ENCODE results near the gene OR10AG1. TPM values are rescaled to one million over a fixed set of nuclear protein-coding genes. Genes with fewer than 3 reads are reported as not detected.

OR10AG1 gene
- total RNA-seq, 4 donors from 2014 or later, result not detected

DNA sequence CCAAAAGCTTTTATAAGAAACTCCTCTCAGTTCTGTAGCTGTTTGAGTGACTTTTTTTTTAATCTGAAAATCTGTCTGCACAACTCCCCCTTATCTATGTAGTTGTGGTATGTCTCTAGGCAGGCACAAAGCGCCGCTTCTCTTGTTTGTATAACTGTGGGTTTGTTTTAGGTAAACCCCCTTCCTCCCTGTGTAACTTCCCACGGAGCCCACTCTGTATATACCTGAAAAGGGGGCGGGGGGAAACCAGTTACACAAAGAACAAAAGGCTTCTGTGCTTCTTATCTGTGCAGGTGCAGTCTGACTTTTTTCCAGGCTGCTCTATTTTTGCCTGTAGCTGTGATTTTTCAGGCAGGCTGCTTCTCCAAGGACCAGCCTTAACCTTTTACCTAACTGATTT, 13.2 kb downstream of the OR10AG1 start:
- TF ChIP-seq, protein P1, sequence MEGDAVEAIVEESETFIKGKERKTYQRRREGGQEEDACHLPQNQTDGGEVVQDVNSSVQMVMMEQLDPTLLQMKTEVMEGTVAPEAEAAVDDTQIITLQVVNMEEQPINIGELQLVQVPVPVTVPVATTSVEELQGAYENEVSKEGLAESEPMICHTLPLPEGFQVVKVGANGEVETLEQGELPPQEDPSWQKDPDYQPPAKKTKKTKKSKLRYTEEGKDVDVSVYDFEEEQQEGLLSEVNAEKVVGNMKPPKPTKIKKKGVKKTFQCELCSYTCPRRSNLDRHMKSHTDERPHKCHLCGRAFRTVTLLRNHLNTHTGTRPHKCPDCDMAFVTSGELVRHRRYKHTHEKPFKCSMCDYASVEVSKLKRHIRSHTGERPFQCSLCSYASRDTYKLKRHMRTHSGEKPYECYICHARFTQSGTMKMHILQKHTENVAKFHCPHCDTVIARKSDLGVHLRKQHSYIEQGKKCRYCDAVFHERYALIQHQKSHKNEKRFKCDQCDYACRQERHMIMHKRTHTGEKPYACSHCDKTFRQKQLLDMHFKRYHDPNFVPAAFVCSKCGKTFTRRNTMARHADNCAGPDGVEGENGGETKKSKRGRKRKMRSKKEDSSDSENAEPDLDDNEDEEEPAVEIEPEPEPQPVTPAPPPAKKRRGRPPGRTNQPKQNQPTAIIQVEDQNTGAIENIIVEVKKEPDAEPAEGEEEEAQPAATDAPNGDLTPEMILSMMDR (IDR thresholded peaks at IDR 0.05; ENCODE audit: low read depth), result no peak

DNA sequence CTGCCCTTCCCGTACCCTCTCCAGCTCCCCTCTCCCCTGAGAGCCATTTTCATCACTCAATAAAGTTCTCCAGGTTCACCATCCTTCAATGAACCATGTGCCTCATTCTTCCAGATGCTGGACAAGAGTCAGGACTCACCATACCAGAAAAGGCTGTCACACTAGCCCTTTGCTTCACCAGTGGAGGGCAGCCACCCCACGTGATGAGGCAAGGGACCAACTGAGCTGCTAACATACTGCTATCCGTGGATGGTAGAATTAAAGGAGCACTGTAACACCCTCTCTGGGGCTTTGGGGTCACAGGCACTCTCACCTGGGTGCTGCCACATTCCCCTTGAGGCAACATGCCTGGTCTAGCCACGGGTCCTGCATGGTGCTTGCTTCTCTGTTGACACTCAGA, 20.4 kb downstream of the OR10AG1 start:
- TF ChIP-seq, protein P1 (IDR thresholded peaks at IDR 0.05; ENCODE audit: low read depth), result no peak

DNA sequence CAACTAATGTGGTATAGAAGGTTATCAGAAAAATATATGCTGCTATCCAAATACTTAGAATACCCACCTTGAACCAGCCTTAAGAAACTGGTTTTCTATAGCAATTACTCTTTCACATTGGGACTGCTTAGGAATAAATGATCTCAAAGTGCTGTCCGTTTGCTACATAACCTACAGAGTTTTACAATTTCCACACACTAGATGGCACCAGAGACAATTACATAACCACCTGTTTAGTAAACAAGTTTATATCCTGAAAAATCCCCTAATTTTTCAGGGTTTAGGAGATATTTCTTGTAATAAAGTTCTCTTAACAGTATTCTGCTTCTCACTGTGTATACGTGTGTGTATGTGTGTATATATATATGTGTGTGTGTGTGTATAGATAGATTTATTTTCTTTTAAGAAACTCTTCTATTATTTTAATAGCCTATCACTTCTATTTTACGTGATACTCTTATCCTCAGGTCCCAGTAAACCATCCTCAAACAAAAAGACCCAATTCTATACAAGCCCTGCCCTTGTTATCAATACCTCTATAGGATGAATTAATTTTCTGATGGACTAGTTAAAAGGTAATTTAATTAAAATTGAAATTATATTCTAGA, 26.9 kb downstream of the OR10AG1 start:
- TF ChIP-seq, protein P1 (IDR thresholded peaks at IDR 0.05; ENCODE audit: low read depth), result no peak

DNA sequence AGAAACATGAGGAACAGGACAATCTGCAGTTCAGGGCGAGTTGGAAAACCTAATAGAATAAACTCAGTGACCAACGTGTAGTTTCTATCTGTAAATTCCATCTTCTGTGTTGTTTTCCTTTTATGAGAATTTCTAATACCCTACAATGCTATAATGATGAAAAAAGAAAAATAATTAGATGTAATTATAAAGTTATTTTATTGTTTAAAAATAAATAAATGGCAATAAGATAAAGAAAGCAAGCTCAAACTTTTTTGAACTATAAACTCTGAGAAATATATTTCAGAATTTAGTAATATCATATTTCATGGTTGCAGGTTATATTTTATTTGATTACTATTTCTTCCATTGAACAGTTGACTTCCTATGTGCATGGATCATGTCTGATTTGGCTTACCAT, 33.4 kb downstream of the OR10AG1 start, which contains the start of gene OR5I1:
TSS of gene OR5I1 (minus strand) at position 101 of the 400 bp plus-strand sequence. CDS start at position 101, 0 bp downstream.
- TF ChIP-seq, protein P1 (IDR thresholded peaks at IDR 0.05; ENCODE audit: low read depth), result no peak

DNA sequence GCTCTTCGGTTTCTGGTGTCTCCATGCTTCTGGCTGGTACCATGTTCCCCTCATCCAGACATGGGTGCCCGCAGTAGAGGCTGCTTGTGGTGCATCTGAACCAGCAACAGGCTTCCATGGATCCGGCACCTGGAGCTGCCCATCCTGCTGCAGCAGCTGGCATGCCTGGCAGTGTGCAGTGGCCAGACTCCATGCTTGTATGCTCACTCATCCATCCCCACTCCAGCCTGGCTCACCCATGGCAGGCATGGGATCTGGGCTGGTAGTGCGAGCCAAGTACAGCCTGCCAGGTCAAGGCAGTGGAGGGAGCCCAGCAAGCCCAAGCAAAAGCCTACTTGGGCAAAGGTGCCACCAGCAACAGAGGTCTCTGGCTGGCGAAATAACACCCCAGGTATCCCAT, 49.2 kb downstream of the OR10AG1 start:
- TF ChIP-seq, protein P1 (IDR thresholded peaks at IDR 0.05; ENCODE audit: low read depth), result no peak

Other genes starting within 250 kb of the OR10AG1 start
- gene OR5D13, start 196.5 kb downstream of the OR10AG1 start, total RNA-seq, result not detected
- not detected for gene OR5D14, start 174.4 kb downstream of the OR10AG1 start, total RNA-seq
- not detected for gene OR5L1, start 158.6 kb downstream of the OR10AG1 start, total RNA-seq
- gene OR5D18, start 150.3 kb downstream of the OR10AG1 start, total RNA-seq, result not detected
- gene OR5L2, start 142.7 kb downstream of the OR10AG1 start, total RNA-seq, result not detected
- gene OR5D16, start 131.2 kb downstream of the OR10AG1 start, total RNA-seq, result not detected
- gene TRIM51, start 86.6 kb downstream of the OR10AG1 start, total RNA-seq, result not detected
- not detected for gene OR5W2, start 55.4 kb downstream of the OR10AG1 start, total RNA-seq
- not detected for gene OR5I1, start 33.5 kb downstream of the OR10AG1 start, total RNA-seq
- gene OR5F1, start 24.7 kb upstream of the OR10AG1 start, total RNA-seq, result not detected
- not detected for gene OR5AS1, start 57.7 kb upstream of the OR10AG1 start, total RNA-seq
- not detected for gene OR8I2, start 123.4 kb upstream of the OR10AG1 start, total RNA-seq
- gene OR8H2, start 133.7 kb upstream of the OR10AG1 start, total RNA-seq, result not detected
- gene OR8H3, start 152.4 kb upstream of the OR10AG1 start, total RNA-seq, result not detected
- not detected for gene OR8J3, start 170.3 kb upstream of the OR10AG1 start, total RNA-seq
- not detected for gene OR8K5, start 190.4 kb upstream of the OR10AG1 start, total RNA-seq
- not detected for gene OR5J2, start 206.7 kb upstream of the OR10AG1 start, total RNA-seq